ENCODE measurements around the gene ZFP30. TPM values are rescaled to one million over a fixed set of nuclear protein-coding genes. Genes with fewer than 3 reads are reported as not detected.

ZFP30 gene
- polyA plus RNA-seq, 3 donors = 23.2 to 27.0 (median 23.4) TPM

DNA sequence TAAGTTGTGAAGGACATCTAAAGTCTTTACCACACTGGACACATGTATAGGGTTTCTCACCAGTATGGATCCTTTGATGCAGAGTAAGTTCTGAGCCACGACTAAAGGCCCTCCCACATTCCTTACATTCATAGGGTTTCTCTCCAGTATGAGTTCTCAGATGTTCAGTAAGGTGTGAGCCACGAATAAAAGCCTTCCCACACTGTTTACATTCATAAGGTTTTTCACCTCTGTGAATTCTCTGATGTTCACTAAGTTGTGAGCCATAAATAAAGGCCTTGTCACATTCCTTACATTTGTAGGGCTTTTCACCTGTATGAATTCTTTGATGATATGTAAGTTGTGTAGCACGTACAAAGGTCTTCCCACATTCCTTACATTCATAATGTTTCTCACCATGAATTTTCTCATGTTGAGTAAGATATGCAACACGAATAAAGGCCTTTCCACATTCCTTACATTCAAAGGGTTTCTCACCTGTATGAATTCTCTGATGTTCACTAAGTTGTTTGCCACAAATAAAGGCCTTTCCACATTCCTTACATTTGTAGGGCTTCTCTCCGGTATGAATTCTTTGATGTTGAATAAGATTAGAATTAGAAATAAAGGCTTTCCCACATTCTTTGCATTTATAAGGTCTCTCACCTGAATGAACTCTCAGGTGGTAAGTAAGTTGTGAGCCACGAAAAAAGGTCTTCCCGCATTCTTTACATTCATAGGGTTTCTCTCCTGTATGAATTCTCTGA, 90.5 kb downstream of the ZFP30 start:
- DNase-seq (ENCODE audit: low read depth in 3 of 3, low spot score in 2 of 3) = no peak

Other genes starting within 250 kb of the ZFP30 start
- 10 to 100 TPM; 13.4 to 14.9 (median 13.7) TPM for gene ZNF569, start 188.0 kb downstream of the ZFP30 start, polyA plus RNA-seq (ENCODE audit: insufficient read length in 3 of 3)
- gene ZNF570, start 186.1 kb downstream of the ZFP30 start, polyA plus RNA-seq (ENCODE audit: insufficient read length in 3 of 3) = 10 to 100 TPM in 2 of 3 donors, 1 to 10 TPM in 1; 9.8 to 11.5 (median 10.8) TPM
- gene ZNF793, start 148.5 kb downstream of the ZFP30 start, polyA plus RNA-seq (ENCODE audit: insufficient read length in 3 of 3) = 10 to 100 TPM; 18.3 to 20.6 (median 19.6) TPM
- 10 to 100 TPM in 2 of 3 donors, 1 to 10 TPM in 1; 9.3 to 11.2 (median 10.9) TPM for gene ZNF571, start 60.7 kb downstream of the ZFP30 start, polyA plus RNA-seq (ENCODE audit: insufficient read length in 3 of 3)
- gene ZNF540, start 60.6 kb downstream of the ZFP30 start, polyA plus RNA-seq (ENCODE audit: insufficient read length in 3 of 3) = 1 to 10 TPM; 4.5 to 5.1 (median 5.0) TPM
- gene ZNF607, start 64.3 kb upstream of the ZFP30 start, polyA plus RNA-seq (ENCODE audit: insufficient read length in 3 of 3) = 10 to 100 TPM; 13.2 to 15.7 (median 13.4) TPM
- 10 to 100 TPM; 11.0 to 13.4 (median 12.5) TPM for gene ZNF573, start 124.1 kb upstream of the ZFP30 start, polyA plus RNA-seq (ENCODE audit: insufficient read length in 3 of 3)

All from right renal cortex interstitium (tissue), 3 donors.